HepG2 (cell line): Measurements from ENCODE around the gene KIAA1191. TPM values are rescaled to one million over a fixed set of nuclear protein-coding genes. Genes with fewer than 3 reads are reported as not detected.

Experiments used
- ARNT ChIP-seq: fragments of 450-650 bp; IDR thresholded peaks from 2 replicates; pipeline ENCODE4 v1.6.1; 2017
- BRF2 ChIP-seq: sonication (generic); formaldehyde crosslinking; IDR thresholded peaks from 2 replicates; pipeline ENCODE4 v1.8.1; 2022; ENCODE audit warnings: mild to moderate bottlenecking, missing genetic modification reagents
- CREB3 ChIP-seq: sonication (generic); formaldehyde crosslinking; IDR thresholded peaks from 2 replicates; pipeline ENCODE4 v1.5.0; 2020; ENCODE audit warnings: missing genetic modification reagents
- DBP ChIP-seq: sonication (generic); formaldehyde crosslinking; IDR thresholded peaks from 2 replicates; pipeline ENCODE4 v1.4.0; 2020; ENCODE audit warnings: missing genetic modification reagents; ENCODE audit errors: not compliant biosample characterization
- GFI1 ChIP-seq: sonication (generic); formaldehyde crosslinking; IDR thresholded peaks from 2 replicates; pipeline ENCODE4 v1.5.0; 2020; ENCODE audit warnings: missing genetic modification reagents, mild to moderate bottlenecking, borderline replicate concordance
- IRF9 ChIP-seq: sonication (generic); formaldehyde crosslinking; IDR thresholded peaks from 2 replicates; pipeline ENCODE4 v1.8.0; 2022; ENCODE audit warnings: missing genetic modification reagents, mild to moderate bottlenecking, borderline replicate concordance
- KLF15 ChIP-seq: sonication (generic); formaldehyde crosslinking; IDR thresholded peaks from 2 replicates; pipeline ENCODE4 v1.8.1; 2023; ENCODE audit warnings: borderline replicate concordance, mild to moderate bottlenecking, inconsistent platforms, missing genetic modification reagents, mixed read lengths
- PHF8 ChIP-seq: sonication (generic); formaldehyde crosslinking; IDR thresholded peaks from 2 replicates; pipeline ENCODE4 v1.5.0; 2020; ENCODE audit warnings: missing genetic modification reagents
- PRDM15 ChIP-seq: sonication (generic); formaldehyde crosslinking; IDR thresholded peaks from 2 replicates; pipeline ENCODE4 v1.4.0; 2020; ENCODE audit warnings: missing genetic modification reagents
- REL ChIP-seq: sonication (generic); formaldehyde crosslinking; conservative IDR thresholded peaks from 2 replicates; pipeline ENCODE4 v1.8.0; 2022; ENCODE audit warnings: mild to moderate bottlenecking, missing genetic modification reagents, moderate library complexity
- SPEN ChIP-seq: sonication (generic); formaldehyde crosslinking; IDR thresholded peaks from 2 replicates; pipeline ENCODE4 v1.5.1; 2020; ENCODE audit warnings: low read depth, mild to moderate bottlenecking, missing genetic modification reagents
- TP53 ChIP-seq: sonication (generic); formaldehyde crosslinking; conservative IDR thresholded peaks from 2 replicates; pipeline ENCODE4 v1.4.0; 2020; ENCODE audit warnings: missing genetic modification reagents
- YEATS4 ChIP-seq: sonication (generic); formaldehyde crosslinking; IDR thresholded peaks from 2 replicates; pipeline ENCODE4 v1.4.0; 2020; ENCODE audit warnings: missing genetic modification reagents, borderline replicate concordance
- ZNF224 ChIP-seq: sonication (generic); formaldehyde crosslinking; IDR thresholded peaks from 2 replicates; pipeline ENCODE4 v1.5.0; 2020; ENCODE audit warnings: mild to moderate bottlenecking, missing genetic modification reagents
- ZNF24 ChIP-seq: fragments of 450-650 bp; IDR thresholded peaks from 2 replicates; pipeline ENCODE4 v1.6.1; 2017; ENCODE audit warnings: antibody characterized with exemption, mild to moderate bottlenecking
- ZNF331 ChIP-seq: sonication (generic); formaldehyde crosslinking; IDR thresholded peaks from 2 replicates; pipeline ENCODE4 v1.4.0; 2020; ENCODE audit warnings: missing genetic modification reagents
- ZNF770 ChIP-seq: sonication (generic); formaldehyde crosslinking; IDR thresholded peaks from 2 replicates; pipeline ENCODE4 v1.5.0; 2020; ENCODE audit warnings: mild to moderate bottlenecking, missing genetic modification reagents
- ZNF839 ChIP-seq: sonication (generic); formaldehyde crosslinking; IDR thresholded peaks from 2 replicates; pipeline ENCODE4 v1.4.0; 2020; ENCODE audit warnings: missing genetic modification reagents, mild to moderate bottlenecking, borderline replicate concordance
- ZSCAN22 ChIP-seq: sonication (generic); formaldehyde crosslinking; IDR thresholded peaks from 2 replicates; pipeline ENCODE4 v1.4.0; 2020; ENCODE audit warnings: mild to moderate bottlenecking, missing genetic modification reagents
- polyA plus RNA-seq, 8 experiments: library from polyadenylated mRNA; depleted of rRNA in 3 of 8; stranded (reverse) in 7 of 8; unstranded in 1 of 8; fragments of >200 nt; fragmentation: Illumina TruSeq in 4 of 8; extraction: Trizol in 4 of 8; gene quantifications; 2 replicates each; pipeline versions ENCODE4 v1.2.1 to v1.2.3, GENCODE V29; 2011 to 2016; ENCODE audit warnings: low read depth in 4 of 8, missing spikeins in 1 of 8, mixed read lengths in 1 of 8; ENCODE audit not compliant: insufficient read depth in 1 of 8
- total RNA-seq, 5 experiments: library from RNA; depleted of rRNA; stranded (reverse); fragments of >200 nt; fragmentation: Illumina TruSeq; extraction: Trizol; gene quantifications; 2 replicates each; pipeline ENCODE4 v1.2.3, GENCODE V29; 2016; ENCODE audit warnings: low read depth in 1 of 5

KIAA1191 gene
- total and polyA plus RNA-seq, 2 of the 13 experiments (the other 11 are each of a cell fraction or from before 2014, with no cell fraction given): 63.6 to 103 TPM

- TF ChIP-seq PRDM15 (no peak; the same call in 1 of the 2 replicates), DBP (CRISPR knock-in tag) (no peak), KLF15 (peak; percentile 84; the same call in 1 of the 2 replicates), TP53 (no peak), CREB3 (CRISPR knock-in tag) (no peak), YEATS4 (CRISPR knock-in tag) (peak; percentile 77), IRF9 (CRISPR knock-in tag) (peak; percentile 83; the same call in 1 of the 2 replicates), ZSCAN22 (CRISPR knock-in tag) (no peak), GFI1 (CRISPR knock-in tag) (no peak), ARNT (no peak), REL (CRISPR knock-in tag) (no peak), SPEN (CRISPR knock-in tag) (peak; percentile 74; the same call in 1 of the 2 replicates), ZNF224 (no peak), ZNF770 (CRISPR knock-in tag) (peak; percentile 36; the same call in 1 of the 2 replicates), ZNF331 (CRISPR knock-in tag) (peak; percentile 64), ZNF839 (0 out of 2 replicates have a peak, but pooled peaks have one; percentile 54), PHF8 (peak; percentile 98), ZNF24 (no peak), BRF2 (CRISPR knock-in tag) (0 out of 2 replicates have a peak, but pooled peaks have one; percentile 6)
Measured at GRCh38 chr5:176361437-176362232, at the start of gene KIAA1191 (continued).
